HG03095 (cell line): ENCODE data around the gene SLC16A6.
"Not testable (repeated sequence)": the region's sequence is repeated elsewhere in the genome, so short reads cannot be mapped to it uniquely, and the experiment has no call there.

Source experiments
- ATAC-seq: cut with Tn5 transposase; IDR thresholded peaks from one replicate; pipeline ENCODE4 v1.9.1; 2021; ENCODE audit warnings: moderate library complexity; ENCODE audit not compliant: unreplicated experiment

Gene SLC16A6

GRCh38 chr17:68253426-68253825 lies 37.5 kb downstream of the SLC16A6 start:
- not testable (repeated sequence) for ATAC-seq

- ATAC-seq, result no peak
Observed at GRCh38 chr17:68249354-68249765, 41.6 kb downstream of the SLC16A6 start.

- no peak for ATAC-seq
Observed at GRCh38 chr17:68248891-68249290, 42.0 kb downstream of the SLC16A6 start.

- ATAC-seq, result peak; percentile 18
Observed at GRCh38 chr17:68248199-68248825, 42.6 kb downstream of the SLC16A6 start.

GRCh38 chr17:68247445-68248198 lies 43.3 kb downstream of the SLC16A6 start, which contains the start of gene AMZ2:
Gene AMZ2 (plus strand): TSS chr17:68248043. CDS start chr17:68250188, 2,145 bp downstream.
- ATAC-seq, result peak; percentile 88

GRCh38 chr17:68246271-68247028 lies 44.5 kb downstream of the SLC16A6 start:
- no peak for ATAC-seq

- no peak for ATAC-seq
Observed at GRCh38 chr17:68239632-68240366, 51.1 kb downstream of the SLC16A6 start.

GRCh38 chr17:68238871-68239253 lies 52.1 kb downstream of the SLC16A6 start:
- ATAC-seq, result peak; percentile 26

GRCh38 chr17:68238164-68238870 lies 52.6 kb downstream of the SLC16A6 start:
- peak; percentile 1 for ATAC-seq

GRCh38 chr17:68237369-68238163 lies 53.4 kb downstream of the SLC16A6 start:
- ATAC-seq, result peak; percentile 69

- ATAC-seq, result not testable (repeated sequence)
Observed at GRCh38 chr17:68235336-68235791, 55.6 kb downstream of the SLC16A6 start.

GRCh38 chr17:68234726-68235335 lies 56.1 kb downstream of the SLC16A6 start:
- ATAC-seq, result peak; percentile 26

GRCh38 chr17:68232741-68233140 lies 58.2 kb downstream of the SLC16A6 start:
- ATAC-seq, result not testable (repeated sequence)

GRCh38 chr17:68231541-68231940 lies 59.4 kb downstream of the SLC16A6 start:
- no peak for ATAC-seq

GRCh38 chr17:68231131-68231530 lies 59.8 kb downstream of the SLC16A6 start:
- ATAC-seq, result not testable (repeated sequence)

GRCh38 chr17:68229619-68230018 lies 61.3 kb downstream of the SLC16A6 start:
- ATAC-seq, result no peak

GRCh38 chr17:68228817-68229570 lies 61.9 kb downstream of the SLC16A6 start:
- no peak for ATAC-seq

GRCh38 chr17:68228039-68228680 lies 62.8 kb downstream of the SLC16A6 start:
- not testable (repeated sequence) for ATAC-seq
